Aorta (tissue), 5 donors: ENCODE results near the gene CEP112. TPM values are rescaled to one million over a fixed set of nuclear protein-coding genes. Genes with fewer than 3 reads are reported as not detected.
"Not testable (repeated sequence)": the region's sequence is repeated elsewhere in the genome, so short reads cannot be mapped to it uniquely, and the experiment has no call there.

ENCODE experiments used
- ATAC-seq: fragments of 200-7000 bp; cut with Tn5 transposase; one replicate; pipeline ENCODE4 v1.9.1; 2022; ENCODE audit warnings: moderate library complexity; ENCODE audit not compliant: low FRiP score
- DNase-seq, 2 donors: peaks; one replicate each; pipeline ENCODE4 v3.0.0-alpha.2; 2020
- H3K27ac ChIP-seq, 2 donors: one replicate each; pipeline ENCODE4 v1.5.1; 2013; ENCODE audit warnings: low read length in 2 of 2, mild to moderate bottlenecking in 2 of 2, moderate library complexity in 2 of 2, control low read depth in 1 of 2, inconsistent platforms in 1 of 2, low read depth in 1 of 2
- H3K27me3 ChIP-seq, 2 donors: one replicate each; pipeline ENCODE4 v1.6.1; 2013; ENCODE audit warnings: control low read depth in 1 of 2, low read length in 1 of 2, mild to moderate bottlenecking in 1 of 2, moderate library complexity in 1 of 2; ENCODE audit not compliant: insufficient read depth in 2 of 2, control insufficient read depth in 1 of 2
- H3K36me3 ChIP-seq, 2 donors: one replicate each; pipeline ENCODE4 v1.6.1; 2013; ENCODE audit warnings: control low read depth in 1 of 2, low read length in 1 of 2, mild to moderate bottlenecking in 1 of 2; ENCODE audit not compliant: insufficient read depth in 2 of 2, control insufficient read depth in 1 of 2
- H3K4me1 ChIP-seq, 2 donors: one replicate each; pipeline ENCODE4 v1.6.1; 2013; ENCODE audit warnings: low read length in 2 of 2, control low read depth in 1 of 2, mild to moderate bottlenecking in 1 of 2, moderate library complexity in 1 of 2; ENCODE audit not compliant: insufficient read depth in 2 of 2, control insufficient read depth in 1 of 2
- H3K4me3 ChIP-seq, 2 donors: one replicate each; pipeline ENCODE4 v1.5.1; 2013; ENCODE audit warnings: low read length in 2 of 2, control low read depth in 1 of 2, mild to moderate bottlenecking in 1 of 2
- H3K9me3 ChIP-seq: one replicate; pipeline ENCODE4 v1.6.1; 2013; ENCODE audit warnings: mild to moderate bottlenecking, low read length; ENCODE audit not compliant: control insufficient read depth
- WGBS, 2 donors: extraction: QIAGEN DNeasy Blood & Tissue Kit; methylation state at CpG; one replicate each; pipeline ENCODE4 v1.1.7; 2013; 5-methylcytosine and 5-hydroxymethylcytosine counted together
- intact Hi-C, 2 donors: fragments of 100-400 bp; cut with DNase I; formaldehyde crosslinking; loops; one replicate each; pipeline versions ENCODE4 v1.14.2 to v1.15.0; 2022
- polyA plus RNA-seq, 2 donors: library from polyadenylated mRNA; stranded (reverse); fragments of 200-250 nt; gene quantifications; one replicate each; pipeline ENCODE4 v1.2.3, GENCODE V29; 2013
- total RNA-seq, 2 donors: library from RNA; stranded (reverse); fragmentation: NEBNext Ultra II Directional; extraction: Animal tissue kit (Norgen Biotek cat#: 25700); gene quantifications; one replicate each; pipeline ENCODE4 v1.2.1, GENCODE V29; 2021
- donor health status: healthy with polysubstance abuse.
- donor health status: Bipolar disorder and iron deficiency.
- donor health status: DM: no; HTN: no; CAD: no.
- donor health status: DM: no; HTN: no; CAD: no.
- donor health status: DM: yes; HTN: yes; CAD: no.

The CEP112 gene
- total and polyA plus RNA-seq, 4 donors, result 17.5 to 47.5 (median 30.7) TPM

- DNase-seq, result no peak
- no peak for ATAC-seq
- Histone ChIP-seq H3K9me3 (no peaks in the 10 kb centered on the region), H3K27me3 (no peaks in the 10 kb centered on the region), H3K4me3 (no peak overlapping the region), H3K27ac (no peak overlapping the region), H3K4me1 (no peaks in the 10 kb centered on the region), H3K36me3 (no peaks in the 10 kb centered on the region)
- 83 to 85% methylated on average over 1 of the region's 1 CpG for WGBS, 2 donors
- intact Hi-C loops, result loop anchor here in 1 of 2 donors (2.0 kb wide), 1 partner anchor 24 kb away; no protein-coding TSS in a partner anchor
Observed at GRCh38 chr17:65841089-65841488, 350.8 kb downstream of the CEP112 start.

DNA sequence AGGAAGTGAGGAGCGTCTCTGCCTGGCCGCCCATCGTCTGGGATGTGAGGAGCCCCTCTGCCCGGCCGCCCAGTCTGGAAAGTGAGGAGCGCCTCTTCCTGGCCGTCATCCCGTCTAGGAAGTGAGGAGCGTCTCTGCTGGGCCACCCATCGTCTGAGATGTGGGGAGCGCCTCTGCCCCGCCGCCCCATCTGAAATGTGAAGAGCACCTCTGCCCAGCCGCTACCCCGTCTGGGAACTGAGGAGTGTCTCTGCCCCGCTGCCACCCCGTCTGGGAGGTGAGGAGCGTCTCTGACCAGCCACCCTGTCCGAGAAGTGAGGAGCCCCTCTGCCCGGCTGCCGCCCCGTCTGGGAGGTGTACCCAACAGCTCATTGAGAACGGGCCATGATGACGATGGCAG is 354.7 kb downstream of the CEP112 start:
- H3K27me3 ChIP-seq, H3K4me3 ChIP-seq, ATAC-seq, H3K27ac ChIP-seq, DNase-seq, H3K9me3 ChIP-seq, H3K4me1 ChIP-seq, intact Hi-C loops, H3K36me3 ChIP-seq: not testable (repeated sequence)
- WGBS, 2 donors, result 93 to 96% methylated on average over 18 to 22 of the region's 24 CpGs

GRCh38 chr17:65833214-65833613 is 358.7 kb downstream of the CEP112 start:
- H3K27ac ChIP-seq, result no peak overlapping the region
- intact Hi-C loops, result no loop called here
- DNase-seq, result no peak
- no peaks in the 10 kb centered on the region for H3K4me1 ChIP-seq
- no peaks in the 10 kb centered on the region for H3K36me3 ChIP-seq
- peaks cover 1% of the 10 kb centered on the region for H3K9me3 ChIP-seq
- ATAC-seq, result no peak
- no peaks in the 10 kb centered on the region for H3K27me3 ChIP-seq
- WGBS, 2 donors, result 95 to 100% methylated on average over 1 of the region's 1 CpG
- no peak overlapping the region for H3K4me3 ChIP-seq

DNA sequence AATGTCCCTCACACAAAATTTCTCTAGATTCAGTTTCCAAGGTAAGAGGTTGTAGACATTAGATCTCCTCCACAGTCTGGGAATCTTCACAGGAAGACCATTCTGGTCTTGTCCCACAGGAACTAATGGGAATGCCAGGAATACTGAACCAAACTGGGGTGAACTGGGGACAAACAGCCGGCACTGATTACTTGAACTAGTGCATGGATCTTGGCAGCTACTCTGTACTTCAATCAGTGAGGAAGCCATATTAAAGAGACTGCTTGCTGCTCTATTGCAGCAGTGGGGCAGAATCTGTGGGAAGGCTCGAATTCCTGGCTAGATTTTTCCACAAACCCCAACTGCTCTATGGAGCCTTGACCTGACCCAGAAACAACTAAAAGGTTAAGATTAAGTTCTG is 361.6 kb downstream of the CEP112 start:
- no peak overlapping the region for H3K4me3 ChIP-seq
- intact Hi-C loops, result no loop called here
- H3K9me3 ChIP-seq, result peaks cover 1% of the 10 kb centered on the region
- ATAC-seq (no peak), DNase-seq (no peak)
- WGBS, 2 donors, result 90 to 93% methylated on average over 2 of the region's 2 CpGs
- no peaks in the 10 kb centered on the region for H3K4me1 ChIP-seq
- H3K27me3 ChIP-seq, result no peaks in the 10 kb centered on the region
- no peak overlapping the region for H3K27ac ChIP-seq
- H3K36me3 ChIP-seq, result no peaks in the 10 kb centered on the region

GRCh38 chr17:65826577-65826976 is 365.4 kb downstream of the CEP112 start:
- H3K27me3 ChIP-seq, H3K27ac ChIP-seq, H3K4me1 ChIP-seq, H3K36me3 ChIP-seq, H3K9me3 ChIP-seq, ATAC-seq, H3K4me3 ChIP-seq, intact Hi-C loops, DNase-seq: not testable (repeated sequence)
- 97 to 100% methylated on average over 2 of the region's 2 CpGs for WGBS, 2 donors

- ATAC-seq, result no peak
- Histone ChIP-seq H3K4me3 (no peak overlapping the region), H3K36me3 (no peaks in the 10 kb centered on the region), H3K4me1 (no peaks in the 10 kb centered on the region), H3K27me3 (no peaks in the 10 kb centered on the region), H3K27ac (no peak overlapping the region), H3K9me3 (no peaks in the 10 kb centered on the region)
- DNase-seq, result no peak
- WGBS, 2 donors, result 70 to 95% methylated on average over 1 of the region's 1 CpG
- intact Hi-C loops, result no loop called here
Observed at GRCh38 chr17:65824901-65825300, 367.0 kb downstream of the CEP112 start.

DNA sequence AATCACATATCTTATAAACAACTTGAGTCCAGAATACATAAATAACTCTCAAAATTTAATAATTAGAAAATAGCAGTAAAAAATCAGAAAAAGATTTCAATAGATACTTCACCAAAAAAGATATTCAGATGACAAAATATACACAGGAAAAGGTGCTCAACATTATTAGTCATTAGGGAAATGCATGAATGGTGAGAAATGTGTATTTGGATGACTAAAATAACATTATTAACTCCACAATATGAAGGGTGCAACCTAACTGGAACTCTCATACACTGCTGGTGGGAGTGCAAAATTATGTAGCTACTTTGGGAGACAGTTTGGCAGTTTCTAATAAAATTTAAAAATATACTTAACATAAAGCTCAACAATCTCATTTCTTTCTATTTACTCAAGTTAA is 368.2 kb downstream of the CEP112 start:
- Histone ChIP-seq H3K27me3 (no peaks in the 10 kb centered on the region), H3K4me3 (no peak overlapping the region), H3K36me3 (no peaks in the 10 kb centered on the region), H3K27ac (no peak overlapping the region), H3K4me1 (no peaks in the 10 kb centered on the region), H3K9me3 (no peaks in the 10 kb centered on the region)
- DNase-seq, result no peak
- intact Hi-C loops, result no loop called here
- no peak for ATAC-seq

DNA sequence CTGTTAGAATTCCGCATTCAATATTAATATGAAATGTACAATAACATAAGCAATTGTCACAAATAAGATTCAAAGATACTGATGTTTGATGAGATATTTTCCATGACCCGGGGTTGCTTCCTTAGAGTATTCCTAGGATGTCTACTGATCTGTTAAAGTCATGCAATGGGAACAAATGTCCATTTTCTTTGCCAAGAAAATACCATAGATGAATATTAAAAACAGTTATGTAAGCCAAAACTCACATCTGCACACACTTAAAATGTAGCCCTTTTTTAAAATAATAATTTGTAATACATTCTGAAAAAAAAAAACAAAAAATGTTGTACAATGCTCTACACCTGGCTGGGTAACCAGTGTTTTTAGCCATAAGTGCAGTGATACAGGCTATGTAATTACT is 371.1 kb downstream of the CEP112 start:
- Histone ChIP-seq H3K27ac (no peak overlapping the region), H3K9me3 (no peaks in the 10 kb centered on the region), H3K4me1 (no peaks in the 10 kb centered on the region), H3K27me3 (no peaks in the 10 kb centered on the region), H3K4me3 (no peak overlapping the region), H3K36me3 (no peaks in the 10 kb centered on the region)
- intact Hi-C loops, result no loop called here
- 65 to 73% methylated on average over 2 of the region's 2 CpGs for WGBS, 2 donors
- ATAC-seq (no peak), DNase-seq (no peak)

DNA sequence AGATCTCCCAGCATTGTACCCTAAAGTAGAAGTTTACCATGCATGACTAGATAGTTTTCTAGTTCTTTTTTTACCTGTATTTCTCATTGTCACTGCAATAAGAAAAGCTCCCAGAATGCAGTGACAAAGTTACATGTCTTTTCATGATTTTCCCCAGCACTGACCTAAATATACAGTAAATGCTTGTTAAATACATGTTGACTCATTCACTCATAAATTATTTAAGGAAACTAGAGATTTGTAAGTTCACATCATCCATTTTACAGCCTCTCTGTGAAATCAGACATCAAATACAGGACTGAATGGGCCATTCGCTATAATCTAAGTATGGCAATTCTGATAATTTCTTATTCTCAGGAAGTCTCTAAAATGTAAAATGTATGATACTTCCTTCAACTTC is 371.6 kb downstream of the CEP112 start:
- no peak for ATAC-seq
- no peaks in the 10 kb centered on the region for H3K27me3 ChIP-seq
- 98 to 100% methylated on average over 1 of the region's 1 CpG for WGBS, 2 donors
- no peak overlapping the region for H3K4me3 ChIP-seq
- H3K36me3 ChIP-seq, result no peaks in the 10 kb centered on the region
- no peaks in the 10 kb centered on the region for H3K4me1 ChIP-seq
- no peak overlapping the region for H3K27ac ChIP-seq
- H3K9me3 ChIP-seq, result no peaks in the 10 kb centered on the region
- DNase-seq, result no peak
- intact Hi-C loops, result no loop called here
